Activated CD4-positive, CD25-positive, alpha-beta regulatory T cell treated with anti-CD3 and anti-CD28 coated beads, Interleukin-2, amount 50 U/mL, for 24 hours (primary cell): ENCODE results near the gene ZNRF4.
"Not testable (repeated sequence)": the region's sequence is repeated elsewhere in the genome, so short reads cannot be mapped to it uniquely, and the experiment has no call there.

Experiments used
- ATAC-seq, 2 donors: fragments of 150-1000 bp; cut with Tn5 transposase; one replicate each; pipeline ENCODE4 v1.10.0; 2021; ENCODE audit warnings: mild to moderate bottlenecking in 1 of 2, moderate library complexity in 1 of 2

The ZNRF4 gene

DNA sequence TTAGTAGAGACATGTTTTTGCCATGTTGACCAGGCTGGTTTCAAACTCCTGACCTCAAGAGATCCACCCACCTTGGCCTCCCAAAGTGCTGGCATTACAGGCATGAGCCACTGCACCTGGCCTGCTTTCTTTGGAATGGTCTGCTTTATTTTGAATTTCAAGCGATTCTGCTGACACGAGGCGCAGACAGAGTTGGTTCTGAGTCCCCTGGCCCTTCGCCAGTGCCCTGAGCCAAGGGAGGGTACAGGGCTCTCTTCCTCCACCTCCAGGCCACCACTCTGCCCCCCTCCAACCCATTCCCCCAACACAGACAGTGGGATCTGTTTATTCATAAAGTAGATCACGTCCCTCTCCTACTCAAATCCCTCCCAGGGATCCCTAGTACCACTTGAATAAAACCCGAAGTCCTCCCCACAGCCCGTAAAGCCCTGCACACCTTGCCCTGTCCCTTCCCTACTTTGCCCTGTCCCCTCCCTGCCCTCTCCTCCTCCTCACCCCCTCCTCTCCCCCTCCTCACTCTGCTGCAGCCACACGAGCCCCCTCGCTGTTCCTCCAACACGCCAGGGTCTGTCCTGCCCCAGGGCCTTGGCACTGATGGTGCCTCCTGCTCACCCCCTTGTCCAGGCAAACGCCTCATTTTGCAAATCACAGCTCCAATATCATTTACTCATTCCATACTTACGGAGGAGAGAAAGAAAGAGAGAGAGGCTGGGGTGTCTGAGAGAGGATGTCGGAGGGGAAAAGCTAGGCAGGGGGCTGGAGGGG is 22.4 kb downstream of the ZNRF4 start:
- no peak for ATAC-seq

DNA sequence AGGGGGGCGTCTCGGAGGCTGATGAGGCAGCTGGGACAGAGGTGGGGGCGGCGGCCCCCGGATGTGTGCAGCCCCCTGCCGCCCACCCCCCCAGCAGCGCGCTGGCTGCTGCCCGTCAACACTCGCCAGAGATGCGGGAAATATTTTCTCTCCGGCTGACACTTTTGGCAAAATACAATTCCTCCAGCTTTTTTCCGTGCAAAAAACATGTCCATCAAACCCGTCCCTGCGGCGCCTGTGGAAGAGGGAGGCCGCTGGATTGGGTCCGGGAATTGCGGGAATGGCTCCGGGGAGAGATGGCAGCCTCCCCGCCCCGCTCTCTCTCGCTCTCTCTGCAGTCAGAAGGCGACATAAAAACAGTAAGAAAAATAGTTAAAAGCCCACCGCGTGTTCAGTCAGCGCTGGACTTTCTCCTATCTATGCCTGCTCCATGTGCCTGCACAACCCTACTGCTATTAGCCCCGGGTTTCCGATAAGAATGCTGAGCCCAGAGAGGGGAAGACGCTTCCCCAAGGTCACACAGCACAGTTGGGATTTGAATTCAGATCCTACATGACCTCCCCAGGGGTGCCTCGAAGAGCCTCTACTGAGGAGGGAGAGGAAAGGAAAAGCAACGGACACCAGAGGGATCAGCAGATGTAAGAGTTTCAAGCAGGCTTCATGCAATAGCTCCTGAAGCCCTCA is 23.2 kb downstream of the ZNRF4 start:
- no peak for ATAC-seq

DNA sequence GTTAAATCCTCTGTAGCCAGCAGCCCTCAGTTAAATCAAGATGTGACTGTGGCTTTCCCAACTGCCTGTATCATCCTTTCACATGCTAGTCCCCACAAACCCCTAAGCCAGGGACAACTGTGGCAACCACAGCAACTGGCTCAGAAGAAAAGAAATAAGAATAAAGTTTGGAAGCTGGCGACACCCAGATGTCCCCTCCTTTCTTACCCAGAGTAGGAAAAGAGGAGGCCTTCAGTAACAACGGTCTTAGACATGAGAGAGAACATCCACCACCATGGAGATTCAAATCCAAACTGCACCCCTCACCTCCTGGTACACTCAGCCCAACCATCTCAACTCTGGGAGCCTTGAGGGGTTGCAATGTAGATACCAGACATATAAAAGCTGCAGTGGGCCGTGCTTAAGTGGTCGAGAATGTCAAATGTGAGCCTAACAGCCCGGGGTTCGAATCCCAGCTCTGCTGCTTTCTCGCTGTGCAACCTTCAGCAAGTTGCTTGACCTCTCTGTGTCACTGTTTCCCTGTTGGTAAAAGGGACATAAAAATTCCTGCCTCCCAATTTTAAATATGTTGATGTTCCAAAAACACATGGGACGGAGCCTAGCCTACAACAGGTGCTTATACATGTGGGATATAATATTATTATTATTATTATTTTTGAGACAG is 23.8 kb downstream of the ZNRF4 start:
- no peak for ATAC-seq

- ATAC-seq: no peak
These were observed 24.7 kb downstream of the ZNRF4 start for GRCh38 chr19:5479958-5480357.

DNA sequence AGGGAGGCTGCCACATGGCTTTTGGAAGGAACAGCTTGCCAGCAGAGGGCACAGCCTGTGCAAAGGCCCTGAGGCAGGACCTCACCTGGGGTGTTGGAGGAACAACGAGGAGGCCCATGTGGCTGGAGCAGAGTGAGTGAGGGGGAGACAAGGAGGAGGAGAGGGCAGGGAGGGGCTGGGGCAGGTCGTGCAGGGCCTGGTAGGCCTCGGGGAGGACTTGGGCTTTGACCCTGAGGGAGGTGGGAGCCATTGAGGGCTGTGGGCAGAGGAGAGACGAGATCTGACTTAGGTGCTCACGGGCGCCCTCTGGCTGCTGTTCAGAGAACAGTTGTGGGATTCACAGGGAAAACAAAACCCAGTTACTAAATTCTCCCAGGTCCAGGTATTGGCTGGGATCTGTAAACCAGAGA is 25.2 kb downstream of the ZNRF4 start:
- no peak for ATAC-seq

DNA sequence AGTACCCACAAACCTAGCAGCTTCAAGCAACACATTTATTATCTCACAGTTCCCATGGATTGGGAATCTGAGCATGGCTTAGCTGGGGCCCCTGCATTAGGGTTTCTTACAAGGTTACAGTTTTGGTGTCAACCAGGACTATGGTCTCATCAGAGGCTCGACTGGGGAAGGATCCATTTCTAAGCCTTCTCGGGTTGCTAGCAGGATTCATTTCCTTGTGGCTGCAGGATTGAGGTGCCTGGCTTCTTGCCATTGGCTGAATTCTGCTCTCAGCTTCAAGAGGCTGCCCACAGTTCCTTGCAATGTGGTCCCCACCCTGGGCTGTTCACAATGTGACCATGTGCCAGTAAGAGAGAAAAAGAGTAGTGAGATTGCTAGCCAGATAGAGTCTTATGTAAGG is 26.7 kb downstream of the ZNRF4 start:
- ATAC-seq: no peak

- ATAC-seq: no peak
These were observed 29.4 kb downstream of the ZNRF4 start for GRCh38 chr19:5484398-5485285.

DNA sequence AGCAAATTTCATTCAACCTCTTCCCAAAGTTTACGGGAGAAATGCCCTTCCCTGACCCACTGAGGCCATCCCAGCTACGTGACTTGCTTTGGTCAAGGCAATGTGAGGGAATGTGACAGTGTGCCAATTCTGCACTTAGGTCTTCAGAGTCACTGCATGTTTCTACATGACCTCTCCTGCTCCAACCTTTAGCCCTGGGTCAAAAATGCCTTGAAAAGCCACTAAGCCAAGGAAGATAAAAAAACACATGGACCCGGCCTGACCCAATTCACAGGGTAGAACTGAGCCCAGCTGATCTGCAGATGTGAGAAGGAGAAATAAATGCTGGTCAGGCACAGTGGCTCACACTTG is 30.0 kb downstream of the ZNRF4 start:
- no peak for ATAC-seq

GRCh38 chr19:5485658-5486057 is 30.4 kb downstream of the ZNRF4 start:
- not testable (repeated sequence) for ATAC-seq

DNA sequence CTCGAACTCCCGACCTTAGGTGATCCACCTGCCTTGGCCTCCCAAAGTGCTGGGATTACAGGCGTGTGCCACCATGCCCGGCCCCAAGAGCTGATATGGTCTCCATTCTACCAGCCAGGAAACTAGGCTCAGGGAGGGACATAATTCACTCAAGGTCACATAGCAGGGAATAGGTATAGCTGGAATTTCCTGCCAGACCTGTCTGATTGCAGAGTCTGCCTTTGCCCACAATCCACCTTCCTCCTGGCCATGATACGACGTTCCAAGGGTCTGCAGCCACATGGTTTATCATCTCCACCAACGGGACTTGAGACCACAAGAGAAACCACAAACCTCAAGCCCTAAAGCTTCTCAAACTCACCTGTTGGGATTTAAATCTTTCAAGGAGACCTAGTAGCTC is 32.0 kb downstream of the ZNRF4 start:
- no peak for ATAC-seq

GRCh38 chr19:5489551-5489950 is 34.3 kb downstream of the ZNRF4 start:
- no peak for ATAC-seq

- ATAC-seq: no peak
These were observed 36.3 kb downstream of the ZNRF4 start for GRCh38 chr19:5491565-5491964.

DNA sequence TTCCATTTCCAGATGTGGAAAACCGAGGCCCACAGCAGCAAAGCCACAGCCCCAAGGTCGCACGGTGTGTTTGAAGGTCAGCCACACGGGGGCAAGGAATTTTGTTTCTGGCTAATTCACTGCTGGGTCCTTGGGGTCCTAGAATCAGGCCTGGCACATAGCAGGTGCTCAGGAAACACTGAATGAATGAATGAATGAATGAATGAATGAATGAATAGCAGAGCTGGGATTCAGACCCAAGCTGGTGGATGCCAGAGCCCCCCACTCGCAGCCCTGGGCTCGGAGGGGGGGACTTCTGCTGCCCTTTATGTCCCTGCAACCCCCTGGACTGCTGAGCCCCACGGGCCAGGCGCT is 37.0 kb downstream of the ZNRF4 start:
- ATAC-seq: no peak

GRCh38 chr19:5492635-5493409 is 37.6 kb downstream of the ZNRF4 start:
- ATAC-seq: no peak

DNA sequence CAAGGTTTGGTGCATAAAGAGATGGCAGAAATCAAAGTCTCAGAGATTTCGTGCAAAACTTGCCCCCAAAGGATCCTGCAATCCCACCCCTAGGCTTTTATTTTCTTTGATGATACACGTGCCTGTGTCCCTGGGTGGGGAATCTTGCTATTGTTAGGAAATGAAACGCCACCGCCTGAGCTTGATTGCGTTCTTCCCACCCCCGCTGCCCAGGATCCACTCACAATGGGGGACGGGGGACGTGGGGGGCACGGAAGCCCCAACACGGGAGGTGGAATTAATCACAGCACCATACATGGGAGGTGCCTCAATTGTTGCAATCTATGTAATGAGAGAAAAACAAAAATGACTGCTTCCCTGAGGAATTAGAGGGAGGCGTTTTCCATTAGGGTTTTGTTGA is 39.6 kb downstream of the ZNRF4 start:
- no peak for ATAC-seq

DNA sequence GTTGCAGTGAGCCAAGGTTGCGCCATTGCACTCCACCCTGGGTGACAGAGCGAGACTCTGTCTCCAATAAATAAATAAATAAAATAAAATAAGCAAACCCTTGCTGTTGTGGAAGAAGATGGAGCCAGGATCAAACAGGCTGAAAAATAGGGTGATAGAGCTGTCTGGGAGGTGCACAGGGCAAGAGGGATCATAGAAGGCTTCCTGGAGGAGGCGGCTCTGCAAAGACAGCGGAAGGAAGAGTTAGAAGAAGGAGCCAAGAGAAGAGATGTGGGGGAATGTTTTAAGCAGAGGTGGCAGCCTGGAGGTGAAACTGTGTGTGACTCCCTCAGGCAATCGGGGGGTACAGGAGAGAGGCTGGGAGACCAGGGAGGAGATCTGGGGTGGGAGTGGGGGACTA is 40.6 kb downstream of the ZNRF4 start:
- no peak for ATAC-seq

DNA sequence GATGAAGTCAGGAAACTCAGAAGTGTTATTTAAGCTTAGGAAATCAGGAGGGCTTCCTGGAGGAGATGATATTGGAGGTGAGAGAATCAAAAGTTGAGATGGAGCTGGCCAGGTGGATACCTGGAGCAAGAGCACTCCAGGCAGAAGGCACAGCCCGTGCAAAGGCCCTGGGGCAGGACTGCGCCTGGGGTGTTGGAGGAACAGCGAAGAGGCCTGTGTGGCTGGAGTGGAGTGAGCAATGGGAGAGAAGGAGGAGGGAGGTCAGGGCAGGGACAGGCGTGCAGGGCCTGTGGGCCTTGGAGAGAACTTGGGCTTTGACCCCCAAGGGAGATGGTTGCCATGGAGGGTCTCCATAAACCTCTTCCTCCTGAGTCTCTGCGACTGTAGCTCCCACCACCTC is 42.1 kb downstream of the ZNRF4 start:
- no peak for ATAC-seq

GRCh38 chr19:5498830-5499550 is 43.8 kb downstream of the ZNRF4 start:
- no peak for ATAC-seq

DNA sequence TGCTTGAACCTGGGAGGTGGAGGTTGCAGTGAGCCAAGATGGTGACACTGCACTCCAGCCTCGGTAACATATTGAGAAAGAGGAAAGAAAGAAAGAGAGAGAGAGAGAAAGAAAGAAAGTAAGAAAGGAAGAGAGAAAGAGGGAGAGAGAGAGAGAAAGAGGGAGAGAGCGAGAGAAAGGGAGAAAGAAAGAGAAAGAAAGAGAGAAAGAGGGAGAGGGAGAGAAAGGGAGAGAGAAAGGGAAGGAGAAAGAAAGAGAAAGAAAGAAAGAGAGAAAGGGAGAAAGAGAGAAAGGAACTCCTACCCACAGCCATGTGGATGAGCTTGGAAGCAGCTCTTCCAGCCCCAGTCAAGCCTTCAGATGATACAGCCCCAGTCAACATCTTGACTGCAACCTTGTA is 46.7 kb downstream of the ZNRF4 start:
- no peak for ATAC-seq

GRCh38 chr19:5503598-5503997 is 48.4 kb downstream of the ZNRF4 start:
- ATAC-seq: no peak

GRCh38 chr19:5504114-5504513 is 48.9 kb downstream of the ZNRF4 start:
- no peak for ATAC-seq
